HG03520 (cell line): ENCODE results near the gene CLDN34.

Source experiments
- ATAC-seq: cut with Tn5 transposase; IDR thresholded peaks from one replicate; pipeline ENCODE4 v1.9.1; 2021; ENCODE audit warnings: mild to moderate bottlenecking, moderate library complexity; ENCODE audit not compliant: unreplicated experiment

The CLDN34 gene

DNA sequence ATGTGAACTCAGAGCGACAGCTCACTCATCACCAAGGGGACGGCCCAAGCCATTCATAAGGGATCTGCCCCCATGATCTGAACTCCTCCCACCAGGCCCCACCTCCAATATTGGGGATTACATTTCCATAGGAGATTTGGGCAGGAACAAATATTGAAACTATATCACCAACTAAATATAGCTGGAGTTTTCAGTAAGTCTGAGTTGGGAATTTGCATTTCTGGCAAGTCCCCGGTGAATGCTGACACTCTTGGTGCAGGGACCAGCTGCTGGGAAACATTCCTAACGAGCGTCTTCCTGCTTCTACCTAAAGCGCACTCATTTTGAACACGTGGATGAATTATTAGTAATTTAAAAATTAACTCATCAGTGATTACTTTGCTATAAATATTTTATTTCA, 13.2 kb downstream of the CLDN34 start:
- no peak for ATAC-seq

DNA sequence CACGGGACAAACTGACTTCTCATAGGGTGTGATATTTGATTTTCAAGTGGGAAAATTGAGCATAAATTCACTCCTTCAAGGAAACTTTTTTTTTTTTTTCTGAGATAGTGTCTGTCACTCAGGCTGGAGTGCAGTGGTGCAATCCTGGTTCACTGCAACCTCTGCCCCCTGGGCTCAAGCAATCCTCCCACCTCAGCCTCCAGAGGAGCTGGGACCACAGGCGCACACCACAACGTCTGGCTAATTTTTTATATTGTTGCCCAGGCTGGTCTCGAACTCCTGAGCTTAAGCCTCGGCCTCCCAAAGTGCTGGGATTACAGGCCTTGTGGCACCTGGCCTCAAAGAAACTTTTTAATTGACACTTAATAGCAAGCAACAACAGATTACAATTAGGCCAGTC, 13.8 kb downstream of the CLDN34 start:
- ATAC-seq = no peak

DNA sequence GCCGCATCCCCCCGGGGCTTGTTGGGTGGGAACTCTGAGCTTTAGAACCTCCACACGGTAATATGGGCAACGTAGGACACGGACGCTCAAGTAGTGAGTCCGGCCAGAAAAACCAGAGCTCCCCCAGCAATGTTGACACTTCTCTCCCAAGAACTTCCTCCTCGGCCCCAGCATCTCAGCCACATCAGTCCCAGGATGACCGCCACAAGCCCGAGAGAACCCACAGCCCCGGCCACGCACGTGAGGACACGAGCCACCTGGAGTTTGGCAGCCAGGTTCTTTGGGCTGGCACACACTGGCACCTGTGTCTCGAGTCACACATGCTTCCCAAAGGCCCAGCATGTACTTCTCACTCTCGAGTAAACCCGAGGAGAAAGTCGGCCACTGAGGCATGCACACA, 16.3 kb downstream of the CLDN34 start:
- no peak for ATAC-seq

DNA sequence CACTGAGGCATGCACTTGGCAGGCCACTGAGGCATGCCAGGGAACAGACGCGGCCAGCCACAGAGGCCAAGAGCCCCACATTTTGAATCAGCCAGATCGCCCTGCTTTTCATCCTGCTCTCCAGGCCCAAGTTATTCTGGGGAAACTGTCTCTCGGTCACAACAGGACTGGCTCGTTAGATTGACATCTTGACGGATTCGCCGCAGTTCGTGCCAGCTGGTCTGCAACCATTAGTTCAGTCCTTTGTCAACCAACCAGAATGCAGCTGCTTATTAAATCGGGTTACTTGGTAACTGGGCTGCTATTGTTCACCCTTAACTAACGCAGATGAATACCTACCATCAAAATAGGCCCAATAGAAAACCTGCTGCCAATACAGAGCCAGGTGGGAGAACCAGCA, 16.7 kb downstream of the CLDN34 start:
- ATAC-seq = no peak

DNA sequence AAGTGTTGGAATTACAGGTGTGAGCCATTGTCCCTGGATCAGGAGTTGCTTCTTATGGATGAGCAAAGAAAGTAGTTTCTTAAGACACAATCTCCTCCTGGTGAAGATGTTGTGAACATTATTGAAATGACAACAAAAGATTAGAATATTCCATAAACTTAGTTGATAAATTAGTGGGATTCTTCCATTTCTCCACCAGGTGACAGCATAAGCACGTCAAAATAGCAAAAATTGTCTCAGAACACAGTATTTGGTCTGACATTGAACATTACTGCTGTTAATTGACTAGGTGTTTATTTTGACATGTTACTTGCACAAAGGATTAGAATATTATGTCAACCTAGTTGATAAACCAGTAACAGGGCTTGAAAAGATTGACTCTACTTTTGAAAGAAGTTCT, 21.6 kb downstream of the CLDN34 start:
- ATAC-seq = no peak

DNA sequence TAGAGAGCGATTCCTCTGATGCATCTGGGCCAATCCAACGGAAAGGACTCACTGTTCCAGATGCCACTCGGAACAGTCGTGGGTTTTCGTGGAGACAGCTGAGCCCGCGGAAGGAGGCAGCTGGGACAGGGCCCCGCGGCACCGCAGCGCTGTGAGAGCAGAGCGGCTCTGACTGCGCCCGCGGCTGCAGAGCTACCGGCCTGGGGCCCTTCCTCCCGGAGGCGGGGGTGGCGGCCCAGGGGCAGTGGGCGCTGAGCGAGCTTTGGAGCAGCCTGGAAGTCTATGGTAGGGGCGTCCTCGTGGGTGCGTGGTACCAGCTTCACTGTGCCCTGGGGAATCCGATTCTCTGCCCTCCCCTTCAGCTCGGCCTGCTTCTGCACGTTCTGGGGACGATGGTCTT, 24.9 kb downstream of the CLDN34 start:
- no peak for ATAC-seq

DNA sequence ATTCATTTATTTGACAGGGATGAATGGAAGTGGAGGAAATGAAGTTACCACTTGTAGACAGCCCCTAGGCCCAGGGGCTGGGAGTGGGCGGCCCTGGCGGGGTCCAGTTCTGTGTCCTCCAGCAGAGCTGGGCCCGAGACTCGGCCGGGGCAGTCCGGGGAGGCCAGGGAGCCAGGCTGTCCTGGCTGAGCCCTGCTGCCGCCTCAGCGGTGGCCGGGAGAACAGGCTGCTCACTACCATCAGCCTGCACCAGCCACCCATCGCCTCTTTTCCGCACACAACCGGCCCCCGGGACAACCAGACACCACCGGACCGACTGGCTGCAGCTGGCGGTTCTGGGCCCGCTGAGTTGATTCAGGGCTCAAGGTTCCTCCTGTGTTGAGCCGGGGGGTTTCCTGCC, 25.6 kb downstream of the CLDN34 start:
- ATAC-seq = no peak

DNA sequence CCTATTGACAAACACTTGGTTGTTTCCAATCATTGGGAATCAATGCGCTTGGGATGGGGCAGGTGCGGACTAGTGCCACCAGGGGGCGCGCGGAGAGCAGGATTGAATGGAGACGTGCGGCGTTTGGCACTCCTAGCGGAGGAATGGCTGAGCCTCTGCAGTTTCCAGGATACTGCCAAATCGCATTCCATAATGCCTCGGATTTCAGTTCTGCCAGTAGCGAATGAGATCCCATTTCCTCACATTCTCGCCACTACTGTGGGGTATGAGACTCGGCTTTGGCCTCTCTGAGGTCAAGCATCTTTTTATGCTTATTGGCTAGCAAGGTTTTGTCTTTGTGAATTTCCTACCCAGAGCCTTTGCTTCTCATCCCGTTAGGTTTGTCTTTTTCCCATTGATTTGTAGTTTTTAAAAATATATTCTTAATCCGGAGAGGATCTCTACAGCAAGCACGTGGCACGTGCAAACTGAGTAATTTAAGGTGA, 28.7 kb downstream of the CLDN34 start:
- ATAC-seq = peak; percentile 66

DNA sequence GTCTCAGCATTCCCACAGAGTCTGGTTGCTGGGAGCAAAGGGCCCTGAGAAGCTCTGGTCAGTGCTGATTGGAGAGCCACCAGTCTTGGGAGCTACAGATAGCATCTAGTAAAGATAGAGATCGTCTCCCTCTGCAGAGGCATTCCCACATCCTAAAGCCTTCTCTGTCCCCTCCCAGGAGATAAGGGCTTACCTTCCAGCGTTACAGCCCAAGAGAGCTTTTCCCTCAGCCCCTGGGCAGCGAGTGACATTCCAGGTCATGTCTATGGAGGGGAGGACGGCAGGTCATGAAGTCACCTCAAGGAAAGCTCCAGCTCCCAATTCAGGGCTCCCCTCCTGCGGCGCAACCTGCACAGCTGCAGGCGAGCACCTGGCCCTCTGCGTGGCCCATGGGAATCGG, 29.9 kb downstream of the CLDN34 start:
- no peak for ATAC-seq

DNA sequence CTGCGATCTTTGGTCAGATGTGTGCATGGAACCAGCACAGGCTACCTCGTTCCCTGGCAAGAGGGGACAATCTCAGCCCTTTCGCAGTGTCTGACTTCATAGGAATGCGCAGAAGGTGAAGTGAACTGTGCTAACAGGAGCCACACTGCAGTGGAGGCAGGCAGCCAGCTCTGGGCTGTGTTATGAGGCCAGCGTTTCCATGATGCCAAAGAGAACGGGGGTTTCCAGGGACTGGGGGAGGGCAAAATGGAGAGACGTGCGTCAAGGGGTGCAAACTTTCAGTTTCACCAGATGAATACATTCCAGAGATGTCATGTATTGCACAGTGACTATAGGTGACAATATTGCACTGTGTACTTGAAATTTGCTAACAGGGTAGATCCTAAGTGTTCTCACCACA, 30.4 kb downstream of the CLDN34 start:
- ATAC-seq = peak; percentile 68

DNA sequence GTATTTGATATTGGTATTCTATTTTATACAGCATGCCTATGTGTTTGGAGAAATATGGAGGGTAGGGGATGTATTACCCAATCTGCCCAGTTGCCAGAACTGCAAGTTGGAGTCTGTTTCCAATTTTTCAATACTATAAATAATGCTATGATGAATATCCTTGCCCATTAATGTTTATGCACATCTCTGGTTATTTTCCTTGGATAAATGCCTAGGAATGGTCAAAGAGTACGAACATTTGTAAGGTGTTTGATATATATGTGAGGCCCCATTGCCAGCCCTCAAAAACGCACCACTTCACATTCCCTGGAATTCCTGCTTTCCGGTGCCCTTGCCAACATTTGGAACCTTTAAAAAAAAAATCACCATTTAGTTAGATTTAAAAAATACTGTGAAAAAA, 34.3 kb downstream of the CLDN34 start:
- ATAC-seq = no peak

DNA sequence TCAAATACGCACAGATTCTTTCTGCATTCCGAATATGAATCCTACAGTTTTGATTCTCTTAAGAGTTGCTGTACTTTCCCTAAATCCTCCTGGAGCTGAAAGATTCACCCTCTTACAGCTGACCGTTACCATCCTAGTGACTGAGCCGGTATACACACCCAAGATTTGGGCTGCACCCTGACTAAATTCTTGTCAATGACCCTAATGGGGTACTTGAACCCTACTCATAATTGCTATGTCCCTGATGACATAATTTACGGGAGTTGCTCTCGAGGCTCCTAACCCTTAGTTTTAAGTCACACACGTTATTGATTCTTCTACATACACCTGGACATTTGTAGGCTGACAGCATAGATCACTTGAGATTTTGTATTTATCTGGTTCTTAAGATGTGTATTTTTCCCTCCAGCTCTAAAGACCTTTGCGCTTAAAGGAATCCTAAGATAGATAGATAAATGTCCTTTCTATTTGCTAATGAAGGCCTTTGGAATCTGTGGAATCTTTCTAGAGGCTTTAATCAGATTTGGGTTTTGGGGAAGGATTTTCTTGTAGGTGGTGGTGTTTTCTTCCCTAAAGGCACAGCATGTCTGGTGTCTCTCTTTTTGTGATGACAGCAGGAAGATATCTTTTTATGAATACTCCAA, 37.8 kb downstream of the CLDN34 start:
- no peak for ATAC-seq

DNA sequence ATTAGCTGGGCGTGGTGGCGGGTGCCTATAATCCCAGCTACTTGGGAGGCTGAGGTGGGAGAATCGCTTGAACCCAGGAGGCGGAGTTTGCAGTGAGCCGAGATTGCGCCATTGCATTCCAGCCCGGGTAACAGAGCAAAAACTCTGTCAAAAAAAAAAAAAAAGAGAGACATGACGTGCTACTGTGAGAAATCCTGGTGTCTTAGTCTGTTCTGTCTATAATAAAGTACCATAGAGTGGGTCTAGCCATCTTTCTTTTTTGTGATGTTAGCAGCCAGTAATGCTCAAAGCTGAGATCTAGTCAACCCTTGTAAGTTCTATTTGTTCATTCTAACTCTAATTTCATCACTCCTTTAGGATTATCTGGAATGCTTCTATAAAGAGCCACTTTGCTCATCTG, 38.9 kb downstream of the CLDN34 start:
- ATAC-seq = no peak

DNA sequence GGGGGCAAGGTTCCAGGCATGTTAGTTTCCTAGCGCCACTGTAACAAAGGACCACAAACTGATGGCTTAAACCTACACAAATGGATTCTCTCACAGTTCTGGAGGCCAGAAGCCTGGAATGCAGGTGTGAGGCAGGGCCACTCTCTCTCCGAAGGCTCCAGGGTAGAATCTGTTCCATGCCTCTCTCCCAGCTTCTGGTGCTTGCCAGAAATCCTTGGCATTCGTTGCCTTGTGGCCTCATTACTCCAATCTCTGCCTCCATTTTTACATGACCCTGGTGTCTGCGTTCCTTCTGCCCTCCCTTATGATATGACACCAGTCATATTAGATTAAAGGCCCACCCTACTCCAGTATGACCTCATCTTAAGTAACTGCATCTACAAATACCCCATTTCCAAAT, 39.6 kb downstream of the CLDN34 start:
- no peak for ATAC-seq

DNA sequence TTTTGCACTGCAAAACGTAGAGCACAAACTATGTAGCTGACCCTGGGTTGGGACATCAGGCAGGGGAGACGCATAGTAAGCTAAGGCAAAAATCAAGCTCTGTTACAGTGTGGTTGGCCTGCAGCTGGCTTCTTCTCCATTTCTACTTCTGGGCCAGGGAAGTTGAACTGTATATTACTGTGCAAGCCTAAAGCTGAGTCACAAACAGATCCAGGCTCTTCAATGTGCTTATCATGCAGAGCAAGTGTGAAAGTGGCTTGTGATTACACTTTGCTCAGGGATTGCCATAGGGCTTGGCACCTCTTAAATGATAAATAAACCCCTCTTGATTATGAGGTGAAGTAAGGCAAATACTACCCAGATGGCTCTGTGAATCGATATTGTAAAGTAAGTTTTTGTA, 40.5 kb downstream of the CLDN34 start:
- ATAC-seq = no peak

DNA sequence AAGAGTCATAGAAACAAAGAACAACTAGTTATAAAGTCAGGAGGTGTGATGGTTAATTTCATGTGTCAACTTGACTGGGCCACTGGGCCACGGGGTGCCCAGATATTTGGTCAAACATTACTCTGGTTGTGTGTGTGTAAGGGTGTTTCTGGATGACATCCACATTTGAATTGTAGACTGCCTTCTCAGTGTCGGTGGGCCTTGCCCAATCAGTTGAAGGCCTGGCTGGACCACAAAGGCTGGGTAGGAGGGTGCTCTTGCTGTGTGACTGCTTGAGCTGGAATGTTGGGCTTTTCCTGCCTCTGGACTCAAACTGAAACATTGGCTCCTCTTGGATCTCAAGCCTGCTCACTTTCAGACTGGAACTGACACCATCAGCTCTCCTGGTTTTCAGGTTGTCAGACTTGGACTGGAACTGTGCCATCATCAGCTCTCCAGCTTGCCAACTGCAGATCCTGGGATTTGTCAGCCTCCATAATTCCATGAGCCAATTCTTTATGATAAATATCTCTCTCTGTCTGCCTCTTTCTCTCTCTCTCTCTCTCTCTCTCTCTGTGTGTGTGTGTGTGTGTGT, 41.4 kb downstream of the CLDN34 start:
- no peak for ATAC-seq

DNA sequence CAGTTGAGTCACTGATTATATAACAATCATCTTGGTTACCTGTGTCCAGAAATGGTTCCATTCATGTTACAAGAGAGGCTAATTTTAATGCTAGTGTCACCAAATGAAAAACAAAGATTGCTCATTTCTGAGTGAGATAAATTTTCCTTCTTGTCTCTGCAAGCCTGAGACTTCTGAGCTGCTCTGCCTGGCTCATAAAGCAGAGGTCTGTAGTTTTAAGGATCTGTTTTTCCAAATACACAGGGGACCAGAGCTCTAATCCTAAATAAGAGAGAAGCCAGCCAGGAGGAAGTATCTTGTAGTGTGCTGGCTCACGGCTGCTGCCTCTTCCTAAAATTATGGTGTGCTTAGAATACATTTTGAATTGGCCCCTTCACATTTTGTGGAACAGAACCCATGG, 42.6 kb downstream of the CLDN34 start:
- no peak for ATAC-seq

DNA sequence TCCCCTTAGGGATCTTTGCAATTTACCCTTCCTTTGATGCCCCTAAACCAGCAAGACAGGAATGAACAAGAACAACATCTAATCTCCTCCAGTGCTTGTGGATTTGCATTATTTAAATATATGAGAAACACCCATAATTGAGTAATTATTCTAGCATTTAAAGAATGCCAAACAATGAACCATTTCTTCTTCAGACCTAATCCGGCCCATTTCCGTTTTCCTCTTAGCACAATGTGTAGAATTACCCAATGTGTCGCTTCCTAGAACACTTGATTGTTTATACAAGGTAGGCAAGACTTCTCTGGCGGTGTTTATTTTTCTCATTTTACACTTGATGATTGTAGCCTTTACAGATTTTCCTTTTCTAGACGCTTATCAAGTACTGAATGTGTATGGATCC, 43.5 kb downstream of the CLDN34 start:
- no peak for ATAC-seq

DNA sequence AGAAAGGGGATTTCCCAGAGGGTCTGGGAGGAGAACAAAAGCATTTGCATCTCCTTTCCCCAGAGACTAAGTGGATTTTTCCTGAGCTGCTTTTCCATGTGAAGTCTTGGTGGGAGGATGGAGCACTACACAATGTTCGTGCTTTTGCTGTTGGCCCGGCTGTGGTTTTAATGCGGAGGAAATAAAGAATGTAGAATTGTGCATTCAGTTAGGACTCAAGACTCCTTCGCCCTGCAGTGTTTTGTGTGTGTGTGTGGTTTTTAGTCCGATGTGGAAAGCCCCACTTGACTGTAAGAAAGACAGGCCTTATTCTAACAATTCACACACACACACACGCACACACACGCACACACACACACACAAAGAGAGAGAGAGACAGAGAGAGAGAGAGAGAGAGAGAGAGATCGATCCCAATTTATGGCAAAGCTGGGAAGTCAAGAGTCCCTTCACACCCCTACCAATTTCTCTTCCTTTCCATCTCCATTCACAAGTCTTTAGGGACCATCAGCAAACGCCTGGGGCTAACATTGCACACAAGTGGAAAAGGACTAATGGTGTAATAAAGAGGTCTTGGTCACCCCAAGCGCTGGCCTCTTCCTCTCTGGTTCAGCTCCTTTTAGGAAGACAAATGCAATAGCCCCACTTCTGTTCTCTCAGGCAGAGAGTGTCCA, 44.2 kb downstream of the CLDN34 start:
- no peak for ATAC-seq

DNA sequence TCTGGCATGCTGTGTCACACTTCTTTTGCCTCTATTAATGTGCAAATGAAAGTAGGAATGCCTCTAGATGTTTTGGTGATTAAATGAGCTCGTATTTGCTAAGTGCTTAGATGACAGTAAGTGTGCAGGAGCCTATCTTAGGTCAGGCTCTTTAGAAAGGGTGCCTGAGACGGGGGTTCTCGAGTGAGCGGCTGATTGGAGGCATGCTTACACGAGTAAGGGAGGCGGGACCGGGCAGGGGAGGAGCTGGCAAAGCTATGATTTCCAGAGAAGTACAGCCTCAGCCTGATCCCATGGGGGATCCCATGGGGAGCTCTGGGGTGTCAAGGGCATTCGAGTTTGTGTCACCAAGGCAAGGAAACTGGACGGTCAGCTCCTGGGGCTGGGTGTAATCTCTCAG, 44.8 kb downstream of the CLDN34 start:
- ATAC-seq = no peak

DNA sequence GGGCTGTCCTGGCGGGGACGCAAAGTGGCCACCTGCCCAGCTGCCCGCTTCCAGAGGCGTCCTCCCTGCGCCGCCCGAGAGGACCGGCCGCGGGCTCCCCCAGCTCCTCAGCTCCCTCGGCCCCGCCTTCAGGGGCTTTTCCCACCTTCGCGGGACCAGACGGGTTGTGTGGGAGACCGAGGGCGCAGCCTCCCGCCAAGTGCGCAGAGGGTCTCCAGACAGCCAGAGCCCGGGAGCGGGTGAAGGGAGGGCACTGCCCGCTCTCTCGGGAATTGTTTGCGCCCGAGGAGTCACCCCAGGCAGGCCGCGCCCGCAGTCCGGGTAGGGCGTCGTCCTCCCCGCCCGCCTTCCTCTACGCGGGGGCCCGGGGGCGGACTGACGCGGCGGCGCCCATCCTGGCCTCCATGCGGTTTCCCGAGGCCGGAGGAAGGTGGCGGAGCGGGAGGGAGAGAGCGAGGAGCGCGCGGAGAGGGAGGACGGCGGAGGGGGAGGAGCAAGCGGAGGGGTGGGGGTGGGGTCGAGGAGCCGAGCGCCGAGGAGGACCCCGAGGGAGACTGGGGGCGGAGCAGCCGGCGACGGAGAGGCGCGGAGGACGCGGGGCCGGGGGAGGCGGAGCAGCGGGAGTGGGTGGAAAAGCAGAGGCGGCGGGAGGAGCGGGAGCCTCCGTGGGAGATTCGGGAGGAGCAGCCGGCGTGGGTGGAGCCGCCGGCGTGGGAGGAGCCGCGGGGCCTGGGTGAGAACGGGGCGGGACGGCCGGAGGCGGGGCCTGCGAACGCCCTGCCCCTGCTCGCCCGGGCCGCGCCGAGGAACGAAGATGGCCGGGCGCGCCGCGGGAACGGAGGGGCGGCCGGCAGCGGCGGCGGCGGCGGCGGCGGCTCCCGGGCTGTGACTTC, 47.5 kb downstream of the CLDN34 start:
- ATAC-seq = peak; percentile 59

DNA sequence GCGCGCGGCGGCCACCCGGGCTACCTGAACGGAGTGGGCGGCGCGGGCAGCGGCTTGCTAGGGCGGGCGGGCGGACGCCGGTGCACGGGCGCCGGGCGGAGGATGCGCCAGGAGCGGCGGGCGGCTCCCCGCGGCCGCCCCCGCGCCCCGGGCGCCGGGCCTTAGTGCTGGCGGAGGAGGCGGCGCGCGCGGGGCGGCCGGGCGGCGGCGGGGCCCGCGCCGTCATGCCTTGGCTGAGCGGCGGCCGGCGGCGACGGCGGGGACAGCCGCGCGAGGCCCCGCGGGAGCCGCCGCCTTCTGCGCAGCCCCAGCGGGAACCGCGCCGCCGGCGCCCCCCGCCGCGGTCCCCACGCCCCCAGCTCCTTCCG, 48.2 kb downstream of the CLDN34 start:
- peak; percentile 17 for ATAC-seq
